ENCODE results near the gene MSL3B.
A peak's percentile ranks its signal among the peaks of the same experiment; 100 is the strongest.

The MSL3B gene

GRCh38 chr2:233867993-233868532 lies at the start of gene MSL3B:
Gene MSL3B, minus strand, starts transcription at chr2:233868386.
- no peak for DNase-seq (ENCODE audit: low read depth in 1 of 2, low spot score in 1 of 2)
- TF ChIP-seq GABPA (IDR thresholded peaks at IDR 0.05; ENCODE audit: low read depth): no peak
- no peak for TF ChIP-seq REST (IDR thresholded peaks at IDR 0.05; ENCODE audit: insufficient replicate concordance, low read depth)
- no peak for TF ChIP-seq CTCF (IDR thresholded peaks at IDR 0.05; ENCODE audit: insufficient read depth, low read length)
- TF ChIP-seq POLR2AphosphoS5 (IDR thresholded peaks at IDR 0.05; ENCODE audit: low read depth): peak; percentile 37; the same call in 1 of the 2 replicates
- no peak for TF ChIP-seq SPI1 (IDR thresholded peaks at IDR 0.05; ENCODE audit: borderline replicate concordance, low read depth)
- peak within 1 kb of the TSS; percentile 44 for H3K4me3 ChIP-seq (replicated peaks; ENCODE audit: insufficient read depth, low read length)
- no peak within 1 kb of the TSS for H3K27ac ChIP-seq (replicated peaks)
- no peaks in the 10 kb centered on the region for H3K27me3 ChIP-seq (ENCODE audit: insufficient read depth, poor library complexity, severe bottlenecking)

GRCh38 chr2:233917116-233917515 lies 48.9 kb upstream of the MSL3B start, which contains the start of gene TRPM8:
Gene TRPM8, plus strand, starts transcription at chr2:233917373. Its CDS starts 9,165 bp downstream, at chr2:233926538.
- no peak for DNase-seq (ENCODE audit: low read depth in 1 of 2, low spot score in 1 of 2)
- Histone ChIP-seq H3K27ac (replicated peaks) (no peak within 1 kb of the TSS), H3K27me3 (ENCODE audit: insufficient read depth, poor library complexity, severe bottlenecking) (peaks cover 5% of the 10 kb centered on the region), H3K4me3 (replicated peaks; ENCODE audit: insufficient read depth, low read length) (no peak within 1 kb of the TSS)
- no peak for TF ChIP-seq GABPA (IDR thresholded peaks at IDR 0.05; ENCODE audit: low read depth)

GRCh38 chr2:233915128-233915527 lies 46.9 kb upstream of the MSL3B start:
- no peak for DNase-seq (ENCODE audit: low read depth in 1 of 2, low spot score in 1 of 2)
- H3K27me3 ChIP-seq (ENCODE audit: insufficient read depth, poor library complexity, severe bottlenecking): peaks cover 5% of the 10 kb centered on the region
- TF ChIP-seq POLR2AphosphoS5 (IDR thresholded peaks at IDR 0.05; ENCODE audit: low read depth): no peak
- H3K27ac ChIP-seq (replicated peaks): no peak overlapping the region
- H3K4me3 ChIP-seq (replicated peaks; ENCODE audit: insufficient read depth, low read length): no peak overlapping the region

GRCh38 chr2:233912691-233913423 lies 44.7 kb upstream of the MSL3B start:
- Histone ChIP-seq H3K27me3 (ENCODE audit: insufficient read depth, poor library complexity, severe bottlenecking) (peaks cover 5% of the 10 kb centered on the region), H3K4me3 (replicated peaks; ENCODE audit: insufficient read depth, low read length) (no peak overlapping the region), H3K27ac (replicated peaks) (no peak overlapping the region)
- no peak for DNase-seq (ENCODE audit: low read depth in 1 of 2, low spot score in 1 of 2)
- TF ChIP-seq SPI1 (IDR thresholded peaks at IDR 0.05; ENCODE audit: borderline replicate concordance, low read depth) (no peak), POLR2AphosphoS5 (IDR thresholded peaks at IDR 0.05; ENCODE audit: low read depth) (no peak), REST (IDR thresholded peaks at IDR 0.05; ENCODE audit: insufficient replicate concordance, low read depth) (peak; percentile 94), CTCF (IDR thresholded peaks at IDR 0.05; ENCODE audit: insufficient read depth, low read length) (no peak), GABPA (IDR thresholded peaks at IDR 0.05; ENCODE audit: low read depth) (no peak)
